Uterus (tissue), 4 donors: ENCODE results near the gene OR10J4. TPM values are rescaled to one million over a fixed set of nuclear protein-coding genes. Genes with fewer than 3 reads are reported as not detected.

ENCODE experiments used
- DNase-seq, 2 donors: peaks; one replicate each; pipeline ENCODE4 v3.0.0-alpha.2; 2019 to 2020
- H3K27ac ChIP-seq, 2 donors: fragments of 200-600 bp; sonication (generic); 1 replicate in 1 of 2; 2 replicates in 1 of 2; pipeline ENCODE4 v1.5.1; 2016 to 2018
- H3K27me3 ChIP-seq, 2 donors: fragments of 200-600 bp; sonication (generic); one replicate each; pipeline ENCODE4 v1.5.1; 2018 to 2019; ENCODE audit warnings: control low read depth in 1 of 2
- H3K36me3 ChIP-seq, 2 donors: fragments of 200-600 bp; sonication (generic); one replicate each; pipeline ENCODE4 v1.5.1; 2019; ENCODE audit warnings: control low read depth in 1 of 2
- H3K4me1 ChIP-seq, 2 donors: fragments of 200-600 bp; sonication (generic); one replicate each; pipeline ENCODE4 v1.5.1; 2018 to 2019; ENCODE audit warnings: control low read depth in 1 of 2
- H3K4me3 ChIP-seq, 2 donors: fragments of 200-600 bp; sonication (generic); 1 replicate in 1 of 2; 2 replicates in 1 of 2; pipeline ENCODE4 v1.5.1; 2018 to 2019; ENCODE audit warnings: mild to moderate bottlenecking in 1 of 2
- H3K9me3 ChIP-seq, 2 donors: fragments of 200-600 bp; sonication (generic); one replicate each; pipeline ENCODE4 v1.5.1; 2019; ENCODE audit warnings: control low read depth in 1 of 2
- POLR2A ChIP-seq, 2 donors: fragments of 450-650 bp; IDR thresholded peaks; one replicate each; pipeline ENCODE4 v1.6.1; 2016; ENCODE audit warnings: antibody characterized with exemption in 2 of 2, mild to moderate bottlenecking in 1 of 2, moderate library complexity in 1 of 2
- intact Hi-C: fragments of 100-400 bp; cut with DNase I; formaldehyde crosslinking; loops from one replicate; pipeline ENCODE4 v1.15.1; 2023; ENCODE audit warnings: low total_unique reads
- total RNA-seq, 4 donors: library from RNA; depleted of rRNA in 3 of 4; stranded (reverse); fragments of >200 nt in 3 of 4; gene quantifications; one replicate each; pipeline versions ENCODE4 v1.1.0 to v1.2.4, GENCODE V29; 2014 to 2023
- TF ChIP-seq, protein P1 (sequence below), 4 experiments: fragments of 200-600 bp in 2 of 4; fragments of 450-650 bp in 2 of 4; sonication (generic) in 2 of 4; IDR thresholded peaks; one replicate each; pipeline ENCODE4 v1.5.1; 2016 to 2019; ENCODE audit warnings: antibody characterized with exemption in 4 of 4, mild to moderate bottlenecking in 2 of 4, moderate library complexity in 1 of 4
- donor health status: DM: yes; HTN: yes; CAD: no.

The OR10J4 gene
- total RNA-seq, 4 donors from 2014 or later, result not detected

DNA sequence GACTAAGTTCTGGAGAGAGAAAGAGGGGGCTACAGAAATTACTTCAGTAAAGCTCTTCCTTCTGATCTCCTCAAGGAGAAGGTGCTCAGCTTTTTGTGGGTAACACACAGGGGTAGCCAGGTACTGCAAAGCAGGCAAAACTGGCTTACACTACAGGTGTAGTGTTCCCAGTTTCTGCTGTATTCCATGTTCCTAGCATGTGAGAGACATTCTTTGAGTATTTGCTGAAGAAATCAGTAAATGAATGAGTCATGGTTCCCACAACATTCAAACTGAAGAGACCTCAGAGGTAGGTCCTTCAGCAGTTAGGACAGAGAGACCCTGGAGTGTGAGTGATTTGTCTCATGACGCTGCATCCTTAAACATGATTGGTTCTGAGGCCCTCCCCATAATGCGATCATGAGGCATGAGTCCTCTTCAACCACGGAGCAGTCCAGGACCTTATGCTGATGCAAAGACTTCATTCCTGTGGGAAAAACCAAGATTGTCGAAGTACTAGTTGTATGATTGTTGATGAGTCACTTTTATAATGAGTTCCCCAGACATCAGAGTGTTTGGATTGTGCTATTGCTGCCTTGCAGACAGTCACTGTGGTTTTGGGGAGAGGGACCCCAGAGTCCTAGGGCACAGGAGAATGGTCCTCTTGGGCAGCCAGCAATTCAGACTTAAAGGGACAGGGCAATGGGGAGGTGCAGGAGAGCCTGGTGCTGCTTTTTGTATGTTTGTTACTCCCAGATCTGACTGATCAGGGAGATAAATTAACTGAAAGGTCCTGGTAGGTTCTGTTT is 2.7 kb upstream of the OR10J4 start:
- Histone ChIP-seq H3K27ac (no peak overlapping the region), H3K36me3 (no peaks in the 10 kb centered on the region), H3K27me3 (no peaks in the 10 kb centered on the region), H3K4me3 (no peak overlapping the region), H3K9me3 (no peaks in the 10 kb centered on the region), H3K4me1 (no peaks in the 10 kb centered on the region)
- TF ChIP-seq POLR2A (IDR thresholded peaks at IDR 0.05), result no peak
- TF ChIP-seq, protein P1, sequence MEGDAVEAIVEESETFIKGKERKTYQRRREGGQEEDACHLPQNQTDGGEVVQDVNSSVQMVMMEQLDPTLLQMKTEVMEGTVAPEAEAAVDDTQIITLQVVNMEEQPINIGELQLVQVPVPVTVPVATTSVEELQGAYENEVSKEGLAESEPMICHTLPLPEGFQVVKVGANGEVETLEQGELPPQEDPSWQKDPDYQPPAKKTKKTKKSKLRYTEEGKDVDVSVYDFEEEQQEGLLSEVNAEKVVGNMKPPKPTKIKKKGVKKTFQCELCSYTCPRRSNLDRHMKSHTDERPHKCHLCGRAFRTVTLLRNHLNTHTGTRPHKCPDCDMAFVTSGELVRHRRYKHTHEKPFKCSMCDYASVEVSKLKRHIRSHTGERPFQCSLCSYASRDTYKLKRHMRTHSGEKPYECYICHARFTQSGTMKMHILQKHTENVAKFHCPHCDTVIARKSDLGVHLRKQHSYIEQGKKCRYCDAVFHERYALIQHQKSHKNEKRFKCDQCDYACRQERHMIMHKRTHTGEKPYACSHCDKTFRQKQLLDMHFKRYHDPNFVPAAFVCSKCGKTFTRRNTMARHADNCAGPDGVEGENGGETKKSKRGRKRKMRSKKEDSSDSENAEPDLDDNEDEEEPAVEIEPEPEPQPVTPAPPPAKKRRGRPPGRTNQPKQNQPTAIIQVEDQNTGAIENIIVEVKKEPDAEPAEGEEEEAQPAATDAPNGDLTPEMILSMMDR (IDR thresholded peaks at IDR 0.05), result no peak
- intact Hi-C loops, result no loop called here
- DNase-seq, result no peak

DNA sequence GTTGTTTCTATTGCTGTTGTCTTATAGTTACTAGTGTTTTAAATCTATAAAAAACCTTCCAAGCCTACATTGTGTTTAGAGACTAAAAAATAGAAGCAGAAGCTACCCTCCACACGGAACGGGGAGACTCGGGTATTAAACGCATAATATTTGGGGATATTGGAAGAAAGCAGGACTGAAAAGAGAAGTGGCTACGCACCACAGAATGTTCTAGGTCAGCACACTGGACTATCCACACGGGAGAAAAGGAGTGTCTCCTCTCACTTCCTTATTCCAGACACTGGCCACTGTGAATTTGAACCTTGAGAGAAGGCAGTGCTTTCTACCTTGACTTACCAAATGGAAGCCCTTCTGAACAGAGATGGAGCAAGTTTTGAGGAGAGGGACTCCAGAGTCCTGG is 1.0 kb upstream of the OR10J4 start:
- no peak overlapping the region for H3K4me3 ChIP-seq

DNA sequence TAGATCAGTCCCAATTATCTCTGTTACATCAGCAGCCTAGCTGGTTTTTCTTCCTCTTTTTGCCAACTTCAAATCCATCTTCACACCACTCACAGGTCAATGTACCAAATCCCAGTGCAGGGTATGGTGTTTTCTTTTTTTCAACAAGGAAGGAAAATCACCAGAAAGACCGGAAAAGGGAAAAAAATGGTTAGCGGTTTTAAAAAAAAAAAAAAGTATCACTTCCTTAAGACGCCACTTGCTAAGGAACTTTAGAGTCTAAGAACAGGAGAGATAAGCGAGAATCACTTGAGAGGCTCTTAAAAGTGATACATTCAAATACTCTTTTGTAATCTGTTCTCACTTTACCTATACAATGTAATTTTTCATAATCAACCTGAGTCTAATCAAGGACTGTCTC is 4.5 kb downstream of the OR10J4 start:
- intact Hi-C loops, result no loop called here
- no peaks in the 10 kb centered on the region for H3K9me3 ChIP-seq
- no peaks in the 10 kb centered on the region for H3K4me1 ChIP-seq
- TF ChIP-seq POLR2A (IDR thresholded peaks at IDR 0.05), result no peak
- TF ChIP-seq, protein P1 (IDR thresholded peaks at IDR 0.05), result no peak
- H3K36me3 ChIP-seq, result no peaks in the 10 kb centered on the region
- H3K4me3 ChIP-seq, result no peak overlapping the region
- H3K27me3 ChIP-seq, result no peaks in the 10 kb centered on the region
- DNase-seq, result no peak
- no peak overlapping the region for H3K27ac ChIP-seq

More for the DNA sequence above, 1.0 kb upstream of the OR10J4 start:
- Histone ChIP-seq H3K36me3 (no peaks in the 10 kb centered on the region), H3K27ac (no peak overlapping the region), H3K4me1 (no peaks in the 10 kb centered on the region), H3K9me3 (no peaks in the 10 kb centered on the region), H3K27me3 (no peaks in the 10 kb centered on the region)
- intact Hi-C loops, result no loop called here
- TF ChIP-seq POLR2A (IDR thresholded peaks at IDR 0.05), result no peak
- TF ChIP-seq, protein P1 (IDR thresholded peaks at IDR 0.05), result no peak
- no peak for DNase-seq

DNA sequence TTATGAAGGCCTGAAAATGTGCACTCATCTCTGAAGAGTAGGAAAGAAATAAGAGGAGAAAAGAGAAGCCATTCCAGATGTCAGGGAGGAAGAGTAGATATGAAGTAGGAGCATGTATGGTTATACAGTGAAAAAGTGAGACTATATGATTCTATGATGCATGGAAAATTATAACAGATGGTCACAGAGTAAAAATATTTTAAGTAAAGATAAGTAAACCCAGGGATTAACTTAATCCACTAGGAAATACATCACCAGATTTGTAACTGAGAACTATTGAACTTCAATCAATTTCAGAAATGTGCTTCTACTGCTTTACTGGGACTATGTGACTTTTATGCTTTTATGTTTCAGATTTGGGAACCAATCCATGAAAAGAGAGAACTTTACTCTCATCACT is 7.4 kb downstream of the OR10J4 start, which contains the start of gene OR10J1:
Gene OR10J1 (plus strand): TSS at position 301 of the 400 bp plus-strand sequence. CDS start 70 bp downstream, at position 371.
- no peak within 1 kb of the TSS for H3K4me3 ChIP-seq
- no peak within 1 kb of the TSS for H3K27ac ChIP-seq
- H3K4me1 ChIP-seq, result no peaks in the 10 kb centered on the region
- no peaks in the 10 kb centered on the region for H3K27me3 ChIP-seq
- H3K9me3 ChIP-seq, result no peaks in the 10 kb centered on the region
- TF ChIP-seq, protein P1 (IDR thresholded peaks at IDR 0.05), result no peak
- no peak for TF ChIP-seq POLR2A (IDR thresholded peaks at IDR 0.05)
- no peak for DNase-seq
- intact Hi-C loops, result no loop called here
- H3K36me3 ChIP-seq, result no peaks in the 10 kb centered on the region

DNA sequence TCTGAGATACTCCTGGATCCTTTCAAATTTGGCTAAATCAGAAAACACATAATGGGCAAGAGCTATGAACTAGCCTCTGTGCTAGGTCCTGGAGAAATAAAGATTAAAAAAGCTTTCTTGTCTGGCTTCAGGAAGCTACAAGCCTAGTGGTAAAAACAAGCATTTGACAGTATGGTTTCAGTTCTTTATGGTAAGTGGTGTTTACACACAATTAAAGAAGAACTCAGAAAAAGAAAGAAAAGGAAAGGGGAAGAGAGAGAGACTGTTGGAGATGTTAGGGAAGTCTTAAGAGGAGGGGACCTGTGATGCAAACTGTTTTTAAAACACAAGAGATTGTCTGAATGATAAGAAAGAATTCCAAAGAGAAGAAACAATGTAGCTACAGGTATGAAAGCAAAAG is 9.4 kb downstream of the OR10J4 start:
- DNase-seq, result no peak
- H3K9me3 ChIP-seq, result no peaks in the 10 kb centered on the region
- no peak overlapping the region for H3K4me3 ChIP-seq
- no peaks in the 10 kb centered on the region for H3K36me3 ChIP-seq
- H3K4me1 ChIP-seq, result no peaks in the 10 kb centered on the region
- TF ChIP-seq, protein P1 (IDR thresholded peaks at IDR 0.05), result no peak
- no peak for TF ChIP-seq POLR2A (IDR thresholded peaks at IDR 0.05)
- intact Hi-C loops, result no loop called here
- H3K27me3 ChIP-seq, result no peaks in the 10 kb centered on the region
- H3K27ac ChIP-seq, result no peak overlapping the region
